Right kidney (tissue), 1 donor: ENCODE measurements around the gene CDH4.

ENCODE experiments used
- DNase-seq: peaks from one replicate; pipeline ENCODE4 v3.0.0-alpha.2; 2016

Gene CDH4

GRCh38 chr20:61537239-61538182 is 285.4 kb downstream of the CDH4 start:
- DNase-seq: no peak

GRCh38 chr20:61538183-61538942 is 286.3 kb downstream of the CDH4 start:
- DNase-seq: no peak

- no peak for DNase-seq
Observed at GRCh38 chr20:61538943-61539265, 286.8 kb downstream of the CDH4 start.

GRCh38 chr20:61539706-61540360 is 287.8 kb downstream of the CDH4 start:
- DNase-seq: no peak

GRCh38 chr20:61541537-61541936 is 289.5 kb downstream of the CDH4 start:
- no peak for DNase-seq

- DNase-seq: no peak
Observed at GRCh38 chr20:61543086-61543485, 291.0 kb downstream of the CDH4 start.

GRCh38 chr20:61543931-61544745 is 292.1 kb downstream of the CDH4 start:
- DNase-seq: no peak

DNA sequence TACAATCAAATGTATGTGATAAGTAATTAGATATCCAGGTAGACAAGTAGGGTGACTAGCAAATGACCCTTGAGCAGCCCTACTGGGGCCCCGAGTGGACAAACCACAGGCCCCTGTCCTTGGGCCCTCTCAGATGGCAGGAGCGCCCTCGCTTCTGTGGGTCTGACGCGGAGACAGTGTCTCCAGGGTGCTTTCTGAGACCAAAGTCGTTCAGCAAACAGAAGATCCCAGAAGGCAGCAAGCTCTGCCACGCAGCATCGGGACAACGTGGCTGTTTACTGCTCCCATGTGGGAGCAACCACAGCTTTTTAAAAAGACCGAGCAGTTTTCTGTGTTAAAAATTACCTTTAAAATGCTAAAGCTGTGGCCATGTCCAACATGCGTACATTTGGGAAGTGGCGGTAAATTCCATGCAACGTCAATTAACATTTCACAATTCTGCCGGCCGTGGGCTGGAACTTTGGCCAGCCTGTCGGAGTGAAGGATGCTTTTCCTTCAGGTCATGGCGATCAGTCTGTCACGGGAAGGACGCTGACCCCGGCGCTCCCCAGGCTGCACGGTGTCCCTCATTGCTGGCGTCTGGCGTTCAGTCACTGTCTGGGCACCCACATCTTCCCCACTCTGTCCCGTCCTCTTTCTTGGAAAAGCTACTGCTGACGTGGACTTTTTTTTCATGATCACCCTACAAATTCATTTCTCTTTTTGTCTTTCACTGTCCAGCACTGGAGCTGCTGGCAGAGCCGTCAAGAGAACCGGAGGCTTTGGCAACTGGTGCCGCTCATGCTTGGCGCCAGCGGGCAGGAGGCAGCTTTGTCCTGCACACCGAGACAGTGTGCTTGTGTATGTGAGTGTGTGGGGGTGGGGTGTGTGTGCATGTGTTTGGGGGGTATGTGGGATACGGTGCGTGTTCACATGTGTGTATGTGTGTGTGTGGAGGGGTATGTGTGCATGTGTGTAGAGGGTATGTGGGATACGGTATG is 293.1 kb downstream of the CDH4 start:
- DNase-seq: no peak

DNA sequence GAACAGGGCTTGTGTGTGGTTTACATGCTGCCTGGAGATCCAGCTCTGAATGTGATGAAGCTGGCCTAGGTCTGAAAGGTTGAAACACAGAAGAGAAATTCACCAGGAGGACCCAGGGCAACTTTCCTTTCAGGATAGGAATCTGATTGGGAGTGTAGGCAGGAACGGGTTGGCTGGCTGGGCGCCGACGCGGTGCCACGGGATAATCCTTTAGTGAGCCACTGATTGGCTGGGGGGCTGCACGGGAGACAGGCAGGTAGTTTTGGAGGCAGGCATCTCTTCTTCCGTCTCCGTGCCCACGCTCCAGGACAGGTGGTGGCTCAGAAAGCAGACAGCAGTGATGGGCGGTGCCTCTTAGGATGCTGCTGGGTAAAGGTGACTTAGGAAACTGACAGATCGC is 294.6 kb downstream of the CDH4 start:
- no peak for DNase-seq

GRCh38 chr20:61548069-61548468 is 296.0 kb downstream of the CDH4 start:
- no peak for DNase-seq

DNA sequence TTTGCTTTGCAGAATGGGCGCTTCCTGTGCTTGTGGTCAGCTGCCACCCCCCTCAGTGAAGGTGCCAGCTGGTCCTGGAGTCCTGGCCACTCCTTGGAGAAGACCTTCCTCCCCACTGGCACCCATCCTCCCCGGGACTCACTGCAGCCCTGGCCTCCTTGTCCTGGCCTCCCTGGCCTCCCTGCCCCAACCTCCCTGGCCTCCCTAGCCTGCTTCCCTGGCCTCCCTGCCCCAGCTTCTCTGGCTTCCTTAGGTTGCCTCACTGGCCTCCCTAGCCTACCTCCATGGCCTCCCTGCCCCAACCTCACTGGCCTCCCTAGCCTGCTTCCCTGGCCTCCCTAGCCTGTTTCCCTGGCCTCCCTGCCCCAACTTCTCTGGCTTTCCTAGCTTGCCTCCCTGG is 297.8 kb downstream of the CDH4 start:
- no peak for DNase-seq

DNA sequence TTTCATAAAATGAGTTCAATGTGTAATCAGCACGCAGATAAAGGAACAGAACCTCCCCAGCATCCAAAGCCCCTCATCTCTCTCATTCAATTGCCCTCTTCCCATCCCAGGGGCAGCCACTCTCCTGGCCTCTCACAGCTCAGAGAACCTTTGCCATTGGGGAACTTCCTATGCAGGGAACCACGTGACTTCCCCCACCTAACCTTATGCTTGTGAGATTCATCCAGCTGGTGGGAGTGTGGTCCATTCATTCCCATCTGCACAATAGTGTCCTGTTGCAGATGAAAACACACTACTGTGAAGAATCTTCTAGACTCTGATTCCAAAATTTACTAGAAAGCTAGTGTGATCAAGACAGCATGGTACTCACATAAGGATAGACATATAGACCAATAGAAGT is 299.3 kb downstream of the CDH4 start:
- no peak for DNase-seq

- DNase-seq: no peak
Observed at GRCh38 chr20:61554617-61555016, 302.6 kb downstream of the CDH4 start.

- DNase-seq: no peak
Observed at GRCh38 chr20:61555566-61555965, 303.5 kb downstream of the CDH4 start.

- DNase-seq: no peak
Observed at GRCh38 chr20:61556111-61556510, 304.1 kb downstream of the CDH4 start.

GRCh38 chr20:61556673-61557072 is 304.6 kb downstream of the CDH4 start:
- DNase-seq: no peak

- DNase-seq: no peak
Observed at GRCh38 chr20:61557621-61558020, 305.6 kb downstream of the CDH4 start.

- no peak for DNase-seq
Observed at GRCh38 chr20:61558726-61559125, 306.7 kb downstream of the CDH4 start.

GRCh38 chr20:61559706-61560315 is 307.8 kb downstream of the CDH4 start:
- no peak for DNase-seq

DNA sequence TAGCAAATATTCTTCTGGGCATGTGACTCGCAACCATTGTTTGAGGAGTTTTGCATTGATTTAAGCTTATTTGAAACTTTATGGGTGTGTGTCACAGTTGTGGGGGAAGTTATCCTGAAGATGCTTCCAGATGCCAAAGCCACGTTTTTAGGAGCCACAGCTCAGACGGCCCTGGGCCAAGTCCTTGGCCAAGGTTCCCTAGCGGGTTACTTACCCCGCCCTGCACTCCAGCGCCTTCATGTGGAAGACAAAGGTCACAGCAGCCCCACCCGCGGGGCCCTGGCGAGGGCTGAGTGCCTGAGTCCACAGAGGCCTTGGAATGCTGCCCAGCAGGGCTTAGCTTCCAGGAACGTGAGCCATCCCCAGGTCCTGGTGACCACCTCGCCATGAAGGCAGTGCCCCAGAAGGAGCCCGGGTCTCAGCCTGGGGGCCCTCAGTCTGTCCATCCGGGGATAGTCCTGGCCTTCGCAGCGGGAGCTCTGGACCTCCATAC is 308.3 kb downstream of the CDH4 start:
- DNase-seq: no peak
